Activated CD8-positive, alpha-beta T cell treated with anti-CD3 and anti-CD28 coated beads for 36 hours (primary cell): ENCODE data around the gene ABCC5. TPM values are rescaled to one million over a fixed set of nuclear protein-coding genes. Genes with fewer than 3 reads are reported as not detected.

Experiments used
- ATAC-seq: fragments of 200-7000 bp; cut with Tn5 transposase; one replicate; pipeline ENCODE4 v1.10.0; 2021; ENCODE audit warnings: mild to moderate bottlenecking, moderate library complexity
- CTCF ChIA-PET: fragments of 350-600 bp; sonication (Branson Sonifier 250); formaldehyde crosslinking; loops from one replicate; lab custom pipeline; 2021; ENCODE audit warnings: antibody characterized with exemption; lab: Charles Lee
- POLR2A ChIA-PET: fragments of 350-600 bp; sonication (Branson Sonifier 250); formaldehyde crosslinking; loops from one replicate; lab custom pipeline; 2021; ENCODE audit warnings: antibody characterized with exemption; lab: Charles Lee
- DNase-seq: peaks from one replicate; pipeline ENCODE4 v3.0.0-alpha.2; 2020
- H3K27ac Mint-ChIP-seq: one replicate; pipeline ENCODE4 v1.8.0; 2021; ENCODE audit warnings: mild to moderate bottlenecking, mixed read lengths
- H3K27me3 Mint-ChIP-seq: one replicate; pipeline ENCODE4 v1.8.0; 2021; ENCODE audit warnings: mixed read lengths
- H3K36me3 Mint-ChIP-seq: one replicate; pipeline ENCODE4 v1.8.0; 2021; ENCODE audit warnings: low read depth, mixed read lengths
- H3K4me1 Mint-ChIP-seq: one replicate; pipeline ENCODE4 v1.8.0; 2021; ENCODE audit warnings: low read depth, mixed read lengths
- H3K4me3 Mint-ChIP-seq: one replicate; pipeline ENCODE4 v1.8.0; 2021; ENCODE audit warnings: mild to moderate bottlenecking, moderate library complexity, mixed read lengths
- H3K9me3 Mint-ChIP-seq: one replicate; pipeline ENCODE4 v1.8.0; 2021; ENCODE audit warnings: mixed read lengths
- intact Hi-C: fragments of 100-400 bp; cut with micrococcal nuclease; formaldehyde crosslinking; loops from one replicate; pipeline ENCODE4 v1.10.0; 2022
- microRNA-seq: library from miRNA; unstranded; fragments of <30 nt; microRNA quantifications from one replicate; pipeline ENCODE4 v1.2.0, GENCODE V29; 2022; ENCODE audit warnings: borderline microRNAs expressed, borderline replicate concordance
- total RNA-seq, 2 experiments: library from RNA; stranded (reverse); gene quantifications; one replicate each; pipeline ENCODE4 v1.2.3, GENCODE V29; 2021
- TF ChIP-seq, protein P1 (sequence below): fragments of 200-600 bp; IDR thresholded peaks from one replicate; pipeline ENCODE4 v1.8.0; 2022; ENCODE audit warnings: antibody characterized with exemption, mild to moderate bottlenecking

The ABCC5 gene
- total RNA-seq, 2 experiments from 2014 or later, result 16.2 to 17.7 TPM

DNA sequence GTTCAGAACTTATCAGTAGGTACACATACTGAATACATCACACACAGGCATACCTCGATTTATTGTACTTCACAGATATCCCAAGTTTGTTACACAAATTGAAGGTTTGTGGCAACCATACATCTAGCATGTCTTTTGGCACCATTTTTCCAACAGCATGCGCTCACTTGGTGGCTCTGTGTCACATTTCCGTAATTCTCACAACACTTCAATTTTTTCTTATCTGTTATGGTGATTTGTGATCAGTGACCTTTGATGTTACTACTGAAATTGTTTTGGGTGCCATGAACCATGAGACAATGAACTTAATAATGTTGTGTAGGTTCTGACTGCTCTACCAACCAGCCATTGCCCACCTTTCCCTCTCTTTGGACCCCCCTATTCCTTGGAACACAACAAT lies 143.8 kb downstream of the ABCC5 start:
- ATAC-seq, result no peak
- ChIA-PET POLR2A (interaction anchor here (0.8 kb wide), 1 partner anchor 11 kb away, joined by 3 read pairs; the partner anchor contains the start of gene PARL), CTCF (interaction anchor here (3.8 kb wide), 1 partner anchor 11 kb away, joined by 28 read pairs; the partner anchor contains the start of gene PARL)
- intact Hi-C loops, result no loop called here
- H3K27me3 Mint-ChIP-seq, result no peaks in the 10 kb centered on the region
- H3K27ac Mint-ChIP-seq, result no peak overlapping the region
- peaks cover 43% of the 10 kb centered on the region for H3K4me1 Mint-ChIP-seq
- H3K36me3 Mint-ChIP-seq, result peaks cover 15% of the 10 kb centered on the region
- TF ChIP-seq, protein P1, sequence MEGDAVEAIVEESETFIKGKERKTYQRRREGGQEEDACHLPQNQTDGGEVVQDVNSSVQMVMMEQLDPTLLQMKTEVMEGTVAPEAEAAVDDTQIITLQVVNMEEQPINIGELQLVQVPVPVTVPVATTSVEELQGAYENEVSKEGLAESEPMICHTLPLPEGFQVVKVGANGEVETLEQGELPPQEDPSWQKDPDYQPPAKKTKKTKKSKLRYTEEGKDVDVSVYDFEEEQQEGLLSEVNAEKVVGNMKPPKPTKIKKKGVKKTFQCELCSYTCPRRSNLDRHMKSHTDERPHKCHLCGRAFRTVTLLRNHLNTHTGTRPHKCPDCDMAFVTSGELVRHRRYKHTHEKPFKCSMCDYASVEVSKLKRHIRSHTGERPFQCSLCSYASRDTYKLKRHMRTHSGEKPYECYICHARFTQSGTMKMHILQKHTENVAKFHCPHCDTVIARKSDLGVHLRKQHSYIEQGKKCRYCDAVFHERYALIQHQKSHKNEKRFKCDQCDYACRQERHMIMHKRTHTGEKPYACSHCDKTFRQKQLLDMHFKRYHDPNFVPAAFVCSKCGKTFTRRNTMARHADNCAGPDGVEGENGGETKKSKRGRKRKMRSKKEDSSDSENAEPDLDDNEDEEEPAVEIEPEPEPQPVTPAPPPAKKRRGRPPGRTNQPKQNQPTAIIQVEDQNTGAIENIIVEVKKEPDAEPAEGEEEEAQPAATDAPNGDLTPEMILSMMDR, result no peak
- DNase-seq, result no peak
- no peak overlapping the region for H3K4me3 Mint-ChIP-seq
- no peaks in the 10 kb centered on the region for H3K9me3 Mint-ChIP-seq

DNA sequence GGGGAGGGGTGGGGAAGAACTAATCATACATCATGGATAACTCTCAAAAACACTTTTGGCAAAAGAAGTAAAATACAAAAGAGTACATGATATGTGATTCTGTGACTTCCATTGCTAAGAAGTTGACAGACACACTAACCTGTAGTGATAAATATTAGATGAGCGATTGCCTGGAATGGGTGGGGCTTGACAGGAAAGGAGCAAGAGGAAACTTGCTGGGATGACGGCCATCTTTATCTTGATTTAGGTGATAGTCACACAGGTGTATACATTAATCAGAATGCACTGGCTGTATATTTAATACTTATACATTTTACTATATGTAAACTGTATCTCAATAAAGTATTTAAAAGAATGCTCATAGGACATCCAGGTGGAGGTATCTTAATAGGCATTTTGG lies 146.1 kb downstream of the ABCC5 start:
- TF ChIP-seq, protein P1, result no peak
- no peaks in the 10 kb centered on the region for H3K9me3 Mint-ChIP-seq
- H3K36me3 Mint-ChIP-seq, result peaks cover 11% of the 10 kb centered on the region
- POLR2A ChIA-PET, result interaction anchor here (1.9 kb wide), 1 partner anchor 11 kb away, joined by 5 read pairs; no protein-coding TSS in a partner anchor
- no peak for DNase-seq
- no peak overlapping the region for H3K4me3 Mint-ChIP-seq
- H3K4me1 Mint-ChIP-seq, result peaks cover 33% of the 10 kb centered on the region
- no peaks in the 10 kb centered on the region for H3K27me3 Mint-ChIP-seq
- H3K27ac Mint-ChIP-seq, result no peak overlapping the region
- intact Hi-C loops, result no loop called here
- no peak for ATAC-seq
- CTCF ChIA-PET, result interaction anchor here (1.1 kb wide), 1 partner anchor 13 kb away, joined by 6 read pairs; the partner anchor contains the start of gene PARL

DNA sequence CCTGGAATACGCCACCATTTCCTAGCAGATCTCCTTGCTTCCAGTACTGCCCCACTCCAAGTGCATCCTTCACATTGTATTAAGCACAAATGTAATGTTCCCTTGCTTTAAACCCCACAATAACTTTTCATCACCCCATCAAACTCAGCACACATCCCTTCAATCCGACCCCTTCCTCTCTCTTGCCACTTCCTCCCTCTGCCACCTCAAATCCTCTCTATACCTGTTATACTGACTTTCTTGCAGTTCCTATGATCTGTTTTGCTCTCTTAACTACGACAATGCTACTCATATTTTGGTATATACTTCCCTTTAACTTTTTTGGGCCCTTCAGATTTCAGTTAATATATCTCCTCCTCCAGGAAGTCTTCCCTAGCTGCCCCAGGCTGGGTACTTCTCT lies 147.1 kb downstream of the ABCC5 start:
- peak; percentile 24 for ATAC-seq
- Mint-ChIP-seq H3K4me1 (peaks cover 31% of the 10 kb centered on the region), H3K36me3 (peaks cover 15% of the 10 kb centered on the region), H3K27me3 (no peaks in the 10 kb centered on the region), H3K27ac (peak overlapping the region; percentile 16), H3K4me3 (no peak overlapping the region), H3K9me3 (no peaks in the 10 kb centered on the region)
- ChIA-PET POLR2A (interaction anchor here (1.0 kb wide), 1 partner anchor 10 kb away, joined by 3 read pairs; no protein-coding TSS in a partner anchor), CTCF (interaction anchor here (1.1 kb wide), 1 partner anchor 14 kb away, joined by 6 read pairs; the partner anchor contains the start of gene PARL)
- intact Hi-C loops, result no loop called here
- no peak for DNase-seq
- TF ChIP-seq, protein P1, result no peak

Small RNAs within 50 kb of the gene (microRNA-seq; reads per million reads assigned to microRNA genes)
- gene MIR4448, result not detected

Other genes starting within 250 kb of the ABCC5 start
- 1 to 10 TPM; 3.8 to 4.3 TPM for gene MAP6D1, start 192.3 kb downstream of the ABCC5 start, total RNA-seq
- gene PARL, start 133.0 kb downstream of the ABCC5 start, total RNA-seq, result 10 to 100 TPM; 80.0 to 83.5 TPM
- gene HTR3D, start 13.9 kb upstream of the ABCC5 start, total RNA-seq, result not detected
- gene HTR3C, start 35.2 kb upstream of the ABCC5 start, total RNA-seq, result not detected
- gene HTR3E, start 79.2 kb upstream of the ABCC5 start, total RNA-seq, result not detected
- gene EIF2B5, start 117.5 kb upstream of the ABCC5 start, total RNA-seq, result 10 to 100 TPM; 59.9 to 64.0 TPM
- gene DVL3, start 137.5 kb upstream of the ABCC5 start, total RNA-seq, result 10 to 100 TPM; 21.2 to 25.9 TPM
- 100 to 1,000 TPM; 211 to 223 TPM for gene AP2M1, start 157.0 kb upstream of the ABCC5 start, total RNA-seq
- gene ABCF3, start 168.3 kb upstream of the ABCC5 start, total RNA-seq, result 10 to 100 TPM; 61.3 to 68.7 TPM
- gene VWA5B2, start 211.7 kb upstream of the ABCC5 start, total RNA-seq, result not detected
- gene ALG3, start 231.1 kb upstream of the ABCC5 start, total RNA-seq, result 10 to 100 TPM; 40.0 to 44.5 TPM
- gene EEF1AKMT4, start 231.8 kb upstream of the ABCC5 start, total RNA-seq, result 1 to 10 TPM; 7.8 to 8.7 TPM
- under 1 TPM; 0.18 to 0.22 TPM for gene CAMK2N2, start 243.7 kb upstream of the ABCC5 start, total RNA-seq